Right atrium auricular region (tissue), 2 donors: ENCODE measurements around the gene GYS1. TPM values are rescaled to one million over a fixed set of nuclear protein-coding genes. Genes with fewer than 3 reads are reported as not detected.
"Not testable (repeated sequence)": the region's sequence is repeated elsewhere in the genome, so short reads cannot be mapped to it uniquely, and the experiment has no call there.

Experiments used
- DNase-seq: peaks from one replicate; pipeline ENCODE4 v3.0.0-alpha.2; 2019; ENCODE audit warnings: low spot score
- H3K27ac ChIP-seq, 2 donors: fragments of 200-600 bp; sonication (generic); 1 replicate in 1 of 2; 2 replicates in 1 of 2; pipeline ENCODE4 v1.5.1; 2016 to 2019
- H3K27me3 ChIP-seq, 2 donors: fragments of 200-600 bp; sonication (generic); one replicate each; pipeline versions ENCODE4 v1.5.1 to v1.6.0; 2017 to 2019
- H3K36me3 ChIP-seq: fragments of 200-600 bp; sonication (generic); one replicate; pipeline ENCODE4 v1.5.1; 2016
- H3K4me1 ChIP-seq, 2 donors: fragments of 200-600 bp; sonication (generic); one replicate each; pipeline versions ENCODE4 v1.5.1 to v1.6.0; 2017 to 2019
- H3K4me3 ChIP-seq, 2 donors: fragments of 200-600 bp; sonication (generic); 1 replicate in 1 of 2; 2 replicates in 1 of 2; pipeline ENCODE4 v1.5.1; 2017 to 2019; ENCODE audit warnings: mild to moderate bottlenecking in 1 of 2, moderate library complexity in 1 of 2
- H3K9me3 ChIP-seq, 2 donors: fragments of 200-600 bp; sonication (generic); one replicate each; pipeline ENCODE4 v1.5.1; 2019
- CTCF ChIP-seq, 2 donors: fragments of 200-600 bp; sonication (generic); IDR thresholded peaks; one replicate each; pipeline ENCODE4 v1.5.1; 2019; ENCODE audit warnings: antibody characterized with exemption in 2 of 2
- total RNA-seq, 2 donors: library from RNA; depleted of rRNA; stranded (reverse); fragments of >200 nt; gene quantifications; one replicate each; pipeline ENCODE4 v1.1.0, GENCODE V29; 2016

The GYS1 gene
- 10 to 100 TPM; 72.1 to 88.1 TPM for total RNA-seq

- H3K4me3 ChIP-seq: peak within 1 kb of the TSS; percentile 75
- H3K4me1 ChIP-seq: peaks cover 0 to 40% of the 10 kb centered on the region in 2 donors
- no peaks in the 10 kb centered on the region for H3K27me3 ChIP-seq
Observed at GRCh38 chr19:48993175-48994034, at the start of gene GYS1, which contains the start of gene RUVBL2. GYS1 (minus strand) TSS chr19:48993309; CDS start chr19:48993112, 197 bp downstream. RUVBL2 (plus strand) TSS chr19:48993887; CDS start chr19:48993912, 25 bp downstream.

DNA sequence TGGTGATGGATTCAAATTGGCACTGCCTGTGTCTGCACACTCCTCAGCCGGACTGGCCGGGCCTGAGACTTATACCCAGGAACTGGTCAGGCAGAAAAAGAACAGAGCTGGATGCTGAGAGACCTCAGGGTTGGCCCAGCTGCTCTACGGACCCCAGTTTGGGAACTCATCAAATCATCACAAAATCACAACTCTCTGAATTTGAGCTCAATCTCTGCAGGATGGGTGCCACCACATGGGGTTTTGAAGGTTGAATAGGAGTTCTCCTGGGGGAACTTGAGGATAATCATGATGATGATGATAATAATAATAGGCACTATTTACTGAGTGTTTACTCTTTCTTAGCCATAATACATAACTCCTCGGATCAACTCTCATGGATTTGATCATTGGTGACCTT lies 49.6 kb upstream of the GYS1 start:
- not testable (repeated sequence) for H3K4me1 ChIP-seq, H3K27ac ChIP-seq, H3K9me3 ChIP-seq, H3K27me3 ChIP-seq, DNase-seq, H3K36me3 ChIP-seq, H3K4me3 ChIP-seq

More at GRCh38 chr19:48993175-48994034, at the start of gene GYS1, which contains the start of gene RUVBL2:
- peak; percentile 99 for DNase-seq
- Histone ChIP-seq H3K9me3 (no peaks in the 10 kb centered on the region), H3K27ac (peak within 1 kb of the TSS; percentile 91 to 95), H3K36me3 (peaks cover 7% of the 10 kb centered on the region)
- peak; percentile 93 to 95 for TF ChIP-seq CTCF (IDR thresholded peaks at IDR 0.05)

- no peak overlapping the region for H3K4me3 ChIP-seq
- H3K36me3 ChIP-seq: no peaks in the 10 kb centered on the region
- H3K9me3 ChIP-seq: no peaks in the 10 kb centered on the region
- no peak overlapping the region for H3K27ac ChIP-seq
- no peaks in the 10 kb centered on the region for H3K27me3 ChIP-seq
- H3K4me1 ChIP-seq: no peaks in the 10 kb centered on the region
- DNase-seq: no peak
- no peak for TF ChIP-seq CTCF (IDR thresholded peaks at IDR 0.05)
Observed at GRCh38 chr19:49042177-49042576, 49.1 kb upstream of the GYS1 start.

DNA sequence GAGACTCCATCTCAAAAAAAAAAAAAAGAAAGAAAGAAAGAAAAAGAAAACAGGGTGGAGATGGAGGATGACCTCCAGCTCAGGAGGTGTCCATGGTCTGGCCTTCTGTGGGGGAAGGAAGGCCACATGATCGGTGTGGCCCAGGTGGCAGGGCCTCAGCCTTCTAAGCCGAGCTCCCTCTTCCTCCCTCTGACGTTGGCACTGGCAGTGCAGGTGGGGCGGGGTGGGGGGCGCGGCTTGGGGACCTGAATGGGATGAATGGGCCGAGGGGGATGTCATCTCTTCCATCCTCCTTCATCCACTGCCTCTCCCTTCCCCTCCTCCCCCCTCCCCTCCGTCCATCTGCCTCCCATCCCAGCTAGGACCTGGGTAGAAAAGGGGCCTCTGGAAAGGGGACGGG lies 46.6 kb upstream of the GYS1 start:
- not testable (repeated sequence) for H3K27me3 ChIP-seq, H3K27ac ChIP-seq, H3K4me1 ChIP-seq, DNase-seq, H3K36me3 ChIP-seq, H3K9me3 ChIP-seq, H3K4me3 ChIP-seq

DNA sequence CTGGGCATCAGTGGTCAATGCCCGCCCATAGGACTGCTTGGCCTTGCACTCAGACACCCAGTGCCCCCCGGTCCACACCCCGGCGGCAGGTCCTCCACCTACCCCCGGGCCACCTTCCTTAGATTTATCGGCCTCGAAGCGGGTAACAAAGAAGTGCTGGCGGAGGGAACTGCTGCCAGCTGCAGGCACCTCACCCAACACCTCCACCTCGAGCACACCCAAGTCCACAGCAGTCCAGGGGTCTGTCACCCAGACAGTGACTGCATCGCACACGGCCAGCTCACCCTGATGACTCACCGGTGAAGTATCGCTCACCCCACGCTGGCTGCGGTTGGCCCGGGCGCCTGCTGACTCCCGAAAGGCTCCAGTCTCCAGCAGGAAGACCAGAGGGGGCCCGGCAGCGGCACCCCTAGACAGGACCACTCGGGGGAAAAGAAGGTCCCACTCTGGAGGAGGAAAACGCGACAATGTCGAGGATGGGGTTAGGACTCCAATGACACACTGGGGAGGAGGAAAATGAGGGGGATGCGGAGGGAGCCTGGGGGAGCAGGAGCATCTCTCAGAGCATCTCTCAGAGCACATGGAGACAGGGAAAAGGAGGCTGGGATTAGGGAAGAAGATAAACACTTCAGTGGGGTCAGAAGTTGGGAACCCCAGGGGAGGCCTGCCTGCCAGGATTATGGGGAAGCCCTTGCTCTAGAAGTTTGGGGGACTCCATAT lies 45.6 kb upstream of the GYS1 start:
- not testable (repeated sequence) for H3K36me3 ChIP-seq, H3K4me1 ChIP-seq, DNase-seq, H3K27ac ChIP-seq, H3K27me3 ChIP-seq, H3K4me3 ChIP-seq, H3K9me3 ChIP-seq

DNA sequence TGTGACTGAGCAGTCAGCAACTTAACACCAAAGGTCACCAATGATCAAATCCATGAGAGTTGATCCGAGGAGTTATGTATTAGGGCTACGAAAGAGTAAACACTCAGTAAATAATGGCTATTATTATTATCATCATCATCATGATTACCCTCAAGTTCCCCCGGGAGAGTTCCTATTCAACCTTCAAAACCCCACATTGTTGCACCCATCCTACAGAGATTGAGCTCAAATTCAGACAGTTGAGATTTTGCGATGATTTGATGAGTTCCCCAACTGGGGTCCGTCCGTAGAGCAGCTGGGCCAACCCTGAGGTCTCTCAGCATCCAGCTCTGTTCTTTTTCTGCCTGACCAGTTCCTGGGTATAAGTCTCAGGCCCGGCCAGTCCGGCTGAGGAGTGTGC lies 45.0 kb upstream of the GYS1 start:
- not testable (repeated sequence) for H3K36me3 ChIP-seq, DNase-seq, H3K4me1 ChIP-seq, H3K4me3 ChIP-seq, H3K9me3 ChIP-seq, H3K27ac ChIP-seq, H3K27me3 ChIP-seq

DNA sequence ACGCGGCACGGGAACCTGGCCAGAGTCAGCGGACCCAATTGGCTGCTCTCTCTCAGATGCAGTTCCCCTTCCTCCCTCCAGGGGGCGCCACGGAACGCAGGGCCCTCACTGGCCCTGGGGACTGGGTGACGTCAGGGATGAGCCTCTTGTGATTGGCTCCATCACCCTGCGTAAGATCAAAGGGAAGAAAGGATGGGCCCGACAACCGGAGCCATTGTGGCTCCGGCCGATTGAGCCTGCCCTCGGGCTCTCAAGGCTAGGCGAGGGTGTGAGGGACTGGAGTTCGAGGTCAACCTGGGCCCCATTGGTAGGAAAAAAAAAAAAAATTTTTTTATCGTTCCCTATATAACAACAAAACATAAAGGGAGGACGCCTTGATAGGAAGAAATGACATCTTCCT lies 43.7 kb upstream of the GYS1 start, which contains the start of gene CGB1:
Gene CGB1, minus strand, starts transcription at position 81 of the 400 bp plus-strand sequence. CDS start 184 bp downstream, outside the sequence.
- not testable (repeated sequence) for H3K27me3 ChIP-seq, H3K27ac ChIP-seq, DNase-seq, H3K9me3 ChIP-seq, H3K4me1 ChIP-seq, H3K36me3 ChIP-seq, H3K4me3 ChIP-seq
- TF ChIP-seq CTCF (IDR thresholded peaks at IDR 0.05): peak in 1 of 2 donors; percentile 30
